ENCODE measurements around the gene SCN2B.

The SCN2B gene

GRCh38 chr11:118139578-118139977 lies 36.9 kb downstream of the SCN2B start:
- no peak overlapping the region for H3K4me3 ChIP-seq (IDR thresholded peaks at IDR 0.05; ENCODE audit: insufficient read depth, low read depth, low read length)
- H3K79me2 ChIP-seq (ENCODE audit: insufficient read depth, low read depth): no peaks in the 10 kb centered on the region
- no peak overlapping the region for H2AFZ ChIP-seq (ENCODE audit: low read depth)
- H3K27ac ChIP-seq: no peak overlapping the region
- H3K4me1 ChIP-seq (ENCODE audit: low read depth, poor library complexity, severe bottlenecking): no peaks in the 10 kb centered on the region
- peaks cover under 1% of the 10 kb centered on the region; the same call in 1 of the 2 replicates for H3K27me3 ChIP-seq (ENCODE audit: insufficient read depth, low read depth)
- no peak overlapping the region for H3K9ac ChIP-seq
- no peak overlapping the region for H3K4me2 ChIP-seq
- TF ChIP-seq CTCF (conservative IDR thresholded peaks at IDR 0.05; ENCODE audit: low read depth, low read length): no peak
- no peaks in the 10 kb centered on the region for H3K36me3 ChIP-seq (ENCODE audit: insufficient read depth)
- no peaks in the 10 kb centered on the region for H4K20me1 ChIP-seq (ENCODE audit: insufficient read depth)

GRCh38 chr11:118138839-118139420 lies 37.5 kb downstream of the SCN2B start:
- Histone ChIP-seq H3K36me3 (ENCODE audit: insufficient read depth) (no peaks in the 10 kb centered on the region), H3K27me3 (ENCODE audit: insufficient read depth, low read depth) (no peaks in the 10 kb centered on the region; the same call in 1 of the 2 replicates), H3K79me2 (ENCODE audit: insufficient read depth, low read depth) (no peaks in the 10 kb centered on the region), H3K4me2 (no peak overlapping the region), H3K27ac (no peak overlapping the region), H4K20me1 (ENCODE audit: insufficient read depth) (no peaks in the 10 kb centered on the region), H2AFZ (ENCODE audit: low read depth) (no peak overlapping the region), H3K4me1 (ENCODE audit: low read depth, poor library complexity, severe bottlenecking) (no peaks in the 10 kb centered on the region), H3K9ac (no peak overlapping the region), H3K4me3 (IDR thresholded peaks at IDR 0.05; ENCODE audit: insufficient read depth, low read depth, low read length) (no peak overlapping the region)
- TF ChIP-seq CTCF (conservative IDR thresholded peaks at IDR 0.05; ENCODE audit: low read depth, low read length): no peak

GRCh38 chr11:118136801-118137200 lies 39.6 kb downstream of the SCN2B start:
- Histone ChIP-seq H3K9ac (no peak overlapping the region), H3K79me2 (ENCODE audit: insufficient read depth, low read depth) (no peaks in the 10 kb centered on the region), H2AFZ (ENCODE audit: low read depth) (no peak overlapping the region), H4K20me1 (ENCODE audit: insufficient read depth) (no peaks in the 10 kb centered on the region), H3K36me3 (ENCODE audit: insufficient read depth) (no peaks in the 10 kb centered on the region), H3K4me3 (IDR thresholded peaks at IDR 0.05; ENCODE audit: insufficient read depth, low read depth, low read length) (no peak overlapping the region), H3K4me1 (ENCODE audit: low read depth, poor library complexity, severe bottlenecking) (no peaks in the 10 kb centered on the region), H3K4me2 (no peak overlapping the region), H3K27me3 (ENCODE audit: insufficient read depth, low read depth) (no peaks in the 10 kb centered on the region), H3K27ac (no peak overlapping the region)
- no peak for TF ChIP-seq CTCF (conservative IDR thresholded peaks at IDR 0.05; ENCODE audit: low read depth, low read length)

GRCh38 chr11:118136341-118136740 lies 40.1 kb downstream of the SCN2B start:
- no peak for TF ChIP-seq CTCF (conservative IDR thresholded peaks at IDR 0.05; ENCODE audit: low read depth, low read length)

More at GRCh38 chr11:118136341-118136740, 40.1 kb downstream of the SCN2B start:
- H3K36me3 ChIP-seq (ENCODE audit: insufficient read depth): no peaks in the 10 kb centered on the region
- no peak overlapping the region for H3K4me3 ChIP-seq (IDR thresholded peaks at IDR 0.05; ENCODE audit: insufficient read depth, low read depth, low read length)
- H3K4me2 ChIP-seq: no peak overlapping the region
- no peaks in the 10 kb centered on the region for H3K27me3 ChIP-seq (ENCODE audit: insufficient read depth, low read depth)
- no peaks in the 10 kb centered on the region for H3K4me1 ChIP-seq (ENCODE audit: low read depth, poor library complexity, severe bottlenecking)
- no peak overlapping the region for H3K27ac ChIP-seq
- no peaks in the 10 kb centered on the region for H4K20me1 ChIP-seq (ENCODE audit: insufficient read depth)
- no peak overlapping the region for H3K9ac ChIP-seq
- H2AFZ ChIP-seq (ENCODE audit: low read depth): no peak overlapping the region
- no peaks in the 10 kb centered on the region for H3K79me2 ChIP-seq (ENCODE audit: insufficient read depth, low read depth)
